DOHH2 (cell line): ENCODE data around the gene GALNT14.

Experiments
- H3F3A ChIP-seq: fragments of 200-600 bp; sonication (generic), shearing (Covaris generic); 2 replicates; pipeline ENCODE4 v1.6.0; 2016; ENCODE audit warnings: antibody characterized with exemption, mild to moderate bottlenecking; ENCODE audit not compliant: control insufficient read depth, insufficient read depth
- H3K27ac ChIP-seq: fragments of 200-600 bp; sonication (generic); 2 replicates; pipeline ENCODE4 v1.5.1; 2014; ENCODE audit warnings: low read depth, mild to moderate bottlenecking, low read length, moderate library complexity
- H3K27me3 ChIP-seq: fragments of 200-600 bp; sonication (generic); 2 replicates; pipeline ENCODE4 v1.6.1; 2014; ENCODE audit warnings: mild to moderate bottlenecking, low read length, mixed read lengths; ENCODE audit not compliant: control insufficient read depth
- H3K36me3 ChIP-seq: fragments of 200-600 bp; sonication (generic); 2 replicates; pipeline ENCODE4 v1.6.1; 2014; ENCODE audit warnings: mild to moderate bottlenecking, low read length, moderate library complexity, mixed read lengths; ENCODE audit not compliant: control insufficient read depth
- H3K4me1 ChIP-seq: fragments of 200-600 bp; sonication (generic); 2 replicates; pipeline ENCODE4 v1.6.1; 2014; ENCODE audit warnings: mild to moderate bottlenecking, low read length, mixed read lengths; ENCODE audit not compliant: control insufficient read depth
- H3K4me2 ChIP-seq: fragments of 200-600 bp; sonication (generic); 2 replicates; pipeline ENCODE4 v1.6.0; 2014; ENCODE audit warnings: mild to moderate bottlenecking, low read length, moderate library complexity
- H3K4me3 ChIP-seq: fragments of 200-600 bp; sonication (generic); 2 replicates; pipeline ENCODE4 v1.5.1; 2014; ENCODE audit warnings: mild to moderate bottlenecking, low read length, mixed read lengths
- H3K79me2 ChIP-seq: fragments of 200-600 bp; sonication (generic); 2 replicates; pipeline ENCODE4 v1.6.1; 2014; ENCODE audit warnings: mild to moderate bottlenecking, low read length, mixed read lengths; ENCODE audit not compliant: control insufficient read depth
- H3K9me2 ChIP-seq: fragments of 200-600 bp; sonication (generic); replicated peaks from 2 replicates; pipeline ENCODE4 v1.6.1; 2014; ENCODE audit warnings: mild to moderate bottlenecking, low read length, mixed read lengths; ENCODE audit not compliant: control insufficient read depth
- H3K9me3 ChIP-seq: fragments of 200-600 bp; sonication (generic); 2 replicates; pipeline ENCODE4 v1.6.1; 2014; ENCODE audit warnings: antibody characterized with exemption, low read length, mixed read lengths; ENCODE audit not compliant: control insufficient read depth, insufficient read depth
- H4K20me1 ChIP-seq: fragments of 200-600 bp; sonication (generic); 2 replicates; pipeline ENCODE4 v1.6.0; 2014; ENCODE audit warnings: low read depth, mild to moderate bottlenecking, antibody characterized with exemption, low read length, moderate library complexity; ENCODE audit not compliant: control insufficient read depth, insufficient read depth
- EZH2phosphoT487 ChIP-seq: fragments of 200-600 bp; sonication (generic); IDR thresholded peaks from 2 replicates; pipeline ENCODE4 v1.6.1; 2017; ENCODE audit warnings: borderline replicate concordance, mild to moderate bottlenecking, antibody characterized with exemption, low read length, moderate library complexity, mixed read lengths
- TF ChIP-seq, protein P1 (sequence below): fragments of 200-600 bp; sonication (generic); IDR thresholded peaks from one replicate; pipeline ENCODE4 v1.5.1; 2014; ENCODE audit warnings: antibody characterized with exemption, mild to moderate bottlenecking, low read depth, low read length; ENCODE audit not compliant: poor library complexity, severe bottlenecking

The GALNT14 gene

DNA sequence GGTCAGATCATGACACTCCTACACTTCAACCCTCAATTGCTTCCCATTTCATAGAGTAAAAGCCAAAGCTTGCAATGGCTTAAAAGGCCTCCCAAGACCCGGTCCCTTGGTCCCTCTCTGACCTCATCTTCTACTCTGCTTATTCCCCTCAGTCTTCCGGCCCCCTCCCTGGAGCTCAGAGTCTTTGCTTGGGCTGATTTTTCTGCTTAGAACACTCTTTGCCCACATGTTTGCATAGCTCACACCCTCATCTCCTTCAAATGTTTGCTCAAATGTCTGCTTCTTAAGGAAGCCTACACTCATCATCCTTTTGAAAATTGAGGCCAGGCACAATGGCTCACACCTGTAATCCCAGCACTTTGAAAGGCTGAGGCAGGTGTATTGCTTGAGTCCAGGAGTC lies 265.4 kb downstream of the GALNT14 start:
- Histone ChIP-seq H3K79me2 (no peaks in the 10 kb centered on the region), H3K4me3 (no peak overlapping the region), H3F3A (no peaks in the 10 kb centered on the region), H3K27ac (no peak overlapping the region), H3K9me2 (no peaks in the 10 kb centered on the region), H3K4me2 (no peak overlapping the region), H4K20me1 (no peaks in the 10 kb centered on the region), H3K9me3 (no peaks in the 10 kb centered on the region), H3K36me3 (no peaks in the 10 kb centered on the region), H3K4me1 (peaks cover 17% of the 10 kb centered on the region), H3K27me3 (no peaks in the 10 kb centered on the region)
- TF ChIP-seq, protein P1, sequence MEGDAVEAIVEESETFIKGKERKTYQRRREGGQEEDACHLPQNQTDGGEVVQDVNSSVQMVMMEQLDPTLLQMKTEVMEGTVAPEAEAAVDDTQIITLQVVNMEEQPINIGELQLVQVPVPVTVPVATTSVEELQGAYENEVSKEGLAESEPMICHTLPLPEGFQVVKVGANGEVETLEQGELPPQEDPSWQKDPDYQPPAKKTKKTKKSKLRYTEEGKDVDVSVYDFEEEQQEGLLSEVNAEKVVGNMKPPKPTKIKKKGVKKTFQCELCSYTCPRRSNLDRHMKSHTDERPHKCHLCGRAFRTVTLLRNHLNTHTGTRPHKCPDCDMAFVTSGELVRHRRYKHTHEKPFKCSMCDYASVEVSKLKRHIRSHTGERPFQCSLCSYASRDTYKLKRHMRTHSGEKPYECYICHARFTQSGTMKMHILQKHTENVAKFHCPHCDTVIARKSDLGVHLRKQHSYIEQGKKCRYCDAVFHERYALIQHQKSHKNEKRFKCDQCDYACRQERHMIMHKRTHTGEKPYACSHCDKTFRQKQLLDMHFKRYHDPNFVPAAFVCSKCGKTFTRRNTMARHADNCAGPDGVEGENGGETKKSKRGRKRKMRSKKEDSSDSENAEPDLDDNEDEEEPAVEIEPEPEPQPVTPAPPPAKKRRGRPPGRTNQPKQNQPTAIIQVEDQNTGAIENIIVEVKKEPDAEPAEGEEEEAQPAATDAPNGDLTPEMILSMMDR, result no peak

DNA sequence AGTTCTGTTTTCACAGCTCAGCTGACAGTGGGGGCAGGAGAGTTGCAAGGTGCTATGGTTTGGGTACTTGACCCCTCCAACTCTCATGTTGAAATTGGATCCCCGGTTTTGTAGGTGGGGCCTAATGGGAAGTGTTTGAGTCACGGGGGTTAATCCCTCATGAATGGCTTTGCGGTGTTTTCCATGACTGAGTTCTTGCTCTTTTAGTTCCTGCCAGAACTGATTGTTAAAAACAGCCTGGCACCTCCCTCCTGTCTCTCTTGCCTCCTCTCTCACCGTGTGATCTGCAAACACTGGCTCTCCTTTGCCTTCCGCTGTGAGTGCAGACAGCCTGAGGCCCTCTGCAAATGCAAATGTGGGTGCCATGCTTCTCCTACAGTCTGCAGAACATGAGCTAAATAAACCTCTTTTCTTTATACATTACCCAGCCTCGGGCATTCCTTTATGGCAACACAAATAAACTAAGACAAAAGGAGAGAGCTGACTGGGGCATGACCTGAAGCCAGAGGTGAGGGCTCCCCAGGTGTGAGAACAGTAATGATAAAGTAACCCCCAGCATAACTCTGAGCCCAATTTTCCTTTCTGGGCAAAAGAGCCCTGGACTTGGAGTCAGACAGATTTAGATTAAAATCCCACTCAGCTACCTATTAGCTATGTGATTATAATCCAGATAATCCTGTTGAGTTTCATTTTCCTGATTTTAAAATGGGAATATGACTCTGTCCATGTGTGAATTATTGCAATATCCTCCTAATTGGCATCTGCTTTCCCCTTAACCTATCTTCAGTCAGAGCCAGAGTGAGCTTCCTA lies 266.1 kb downstream of the GALNT14 start:
- no peaks in the 10 kb centered on the region for H4K20me1 ChIP-seq

DNA sequence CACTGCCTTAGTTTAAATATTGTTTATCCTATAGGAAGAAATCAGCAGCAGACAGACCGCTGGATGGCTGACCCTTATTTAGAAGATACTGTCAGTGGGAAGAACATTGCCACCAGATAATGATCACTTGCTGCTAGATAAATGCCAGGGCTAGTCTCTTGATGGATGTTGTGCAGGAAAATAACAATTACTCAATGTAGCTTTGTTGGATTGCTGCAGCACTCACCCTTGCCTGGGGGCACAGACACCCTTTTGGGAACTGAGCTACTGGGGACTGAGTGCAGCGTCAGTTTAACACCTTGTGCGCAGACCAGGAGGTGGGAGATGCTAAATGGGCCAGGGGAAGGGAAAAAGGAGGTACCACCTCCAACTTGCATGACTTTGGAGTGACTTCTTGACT lies 266.8 kb downstream of the GALNT14 start:
- Histone ChIP-seq H3K9me3 (no peaks in the 10 kb centered on the region), H3K9me2 (no peaks in the 10 kb centered on the region), H3K79me2 (no peaks in the 10 kb centered on the region), H3K27ac (no peak overlapping the region), H3K4me2 (no peak overlapping the region), H3K36me3 (no peaks in the 10 kb centered on the region), H3F3A (0 out of 2 replicates have a peak, but pooled peaks cover 6% of the 10 kb centered on the region), H3K27me3 (no peaks in the 10 kb centered on the region), H4K20me1 (no peaks in the 10 kb centered on the region), H3K4me1 (peaks cover 30% of the 10 kb centered on the region), H3K4me3 (no peak overlapping the region)
- no peak for TF ChIP-seq EZH2phosphoT487
- TF ChIP-seq, protein P1, result no peak

More for the DNA sequence above, 266.1 kb downstream of the GALNT14 start:
- Histone ChIP-seq H3K36me3 (no peaks in the 10 kb centered on the region), H3K79me2 (no peaks in the 10 kb centered on the region), H3K27ac (no peak overlapping the region), H3K9me2 (no peaks in the 10 kb centered on the region), H3K4me2 (no peak overlapping the region), H3K4me3 (no peak overlapping the region), H3K4me1 (peaks cover 23% of the 10 kb centered on the region), H3K27me3 (no peaks in the 10 kb centered on the region), H3K9me3 (no peaks in the 10 kb centered on the region), H3F3A (0 out of 2 replicates have a peak, but pooled peaks cover under 1% of the 10 kb centered on the region)
- TF ChIP-seq EZH2phosphoT487, result no peak
- TF ChIP-seq, protein P1, result no peak
